HG03060 (cell line): ENCODE measurements around the gene NBL1.

Experiments
- ATAC-seq: cut with Tn5 transposase; IDR thresholded peaks from one replicate; pipeline ENCODE4 v1.9.1; 2021; ENCODE audit warnings: low read depth, moderate number of reproducible peaks; ENCODE audit not compliant: unreplicated experiment

Gene NBL1

DNA sequence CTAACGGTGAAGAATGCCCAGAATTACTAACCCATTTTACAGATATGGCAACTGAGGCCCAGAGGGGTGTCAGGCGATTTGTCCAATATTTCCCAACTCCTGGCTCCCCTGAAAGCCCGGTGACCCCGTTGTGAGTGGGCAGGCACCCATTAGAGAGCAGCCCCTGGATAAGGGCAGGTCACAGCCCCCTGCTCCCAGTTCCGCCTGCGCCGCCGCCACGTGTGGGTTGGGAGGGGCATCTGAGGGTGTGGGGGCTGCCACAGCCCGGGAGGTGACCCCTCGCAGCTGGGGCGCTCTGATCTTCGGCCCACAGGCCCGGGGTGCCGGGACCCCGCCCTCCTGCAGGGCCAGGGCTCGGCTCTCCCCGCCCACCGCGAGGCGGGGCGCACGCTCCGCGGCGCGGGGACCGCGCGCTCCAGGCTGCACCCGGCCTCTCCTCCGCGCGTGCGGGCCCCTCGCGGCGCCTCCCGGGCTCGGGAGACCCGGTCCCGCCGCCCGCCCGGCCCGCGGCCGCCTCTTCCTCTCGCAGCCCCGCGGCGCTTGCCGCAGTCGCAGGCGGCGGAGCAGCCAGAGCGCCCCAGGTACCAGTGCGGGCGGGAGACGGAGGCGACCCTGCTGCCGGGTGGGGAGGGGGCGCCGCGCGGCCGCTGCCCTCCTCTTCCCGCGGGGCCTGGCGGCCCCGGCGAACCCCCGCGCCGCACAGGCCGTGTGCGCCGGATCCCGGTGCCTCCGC, 20.5 kb downstream of the NBL1 start, which contains the start of gene HTR6:
Gene HTR6 (plus strand): TSS at position 423 of the 733 bp plus-strand sequence. CDS start 879 bp downstream, outside the sequence.
- no peak for ATAC-seq

DNA sequence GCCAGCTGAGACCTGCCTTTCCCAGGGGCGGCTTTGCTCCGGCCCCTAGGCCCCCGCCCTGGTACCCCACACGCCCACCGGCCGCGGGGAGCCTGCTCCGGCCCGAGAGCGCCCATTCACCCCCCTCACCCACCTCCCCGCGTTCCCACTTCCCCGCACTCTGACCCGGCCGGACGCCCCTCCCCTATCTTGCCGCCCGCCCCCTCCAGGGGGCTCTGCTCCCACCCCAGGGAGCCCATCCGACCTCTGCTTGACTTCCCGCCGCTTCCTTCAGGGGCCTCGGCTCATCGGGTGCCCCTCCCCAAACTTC, 21.0 kb downstream of the NBL1 start:
- ATAC-seq, result no peak

- ATAC-seq, result no peak
Measured at GRCh38 chr1:19665496-19666465, 21.7 kb downstream of the NBL1 start.

- no peak for ATAC-seq
Measured at GRCh38 chr1:19668888-19669287, 24.8 kb downstream of the NBL1 start.

DNA sequence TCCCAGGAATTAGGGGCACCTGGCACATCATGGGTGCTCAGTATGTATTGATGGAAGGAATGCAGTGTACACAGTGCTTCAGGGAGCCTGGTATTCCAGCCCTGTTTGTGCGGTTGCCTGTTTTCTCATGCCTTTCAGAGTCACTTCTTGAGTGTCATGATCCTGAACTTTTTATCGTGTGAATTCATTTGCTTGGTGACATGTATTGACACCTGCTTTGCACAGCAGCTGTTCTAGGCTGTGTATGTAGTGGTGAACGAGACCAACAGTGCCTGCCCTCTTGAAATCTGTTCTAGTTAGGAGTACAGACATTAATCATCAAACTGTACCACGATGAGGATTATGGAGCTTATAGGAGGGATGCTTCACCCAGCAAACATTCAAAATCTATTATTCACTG, 26.7 kb downstream of the NBL1 start:
- no peak for ATAC-seq

DNA sequence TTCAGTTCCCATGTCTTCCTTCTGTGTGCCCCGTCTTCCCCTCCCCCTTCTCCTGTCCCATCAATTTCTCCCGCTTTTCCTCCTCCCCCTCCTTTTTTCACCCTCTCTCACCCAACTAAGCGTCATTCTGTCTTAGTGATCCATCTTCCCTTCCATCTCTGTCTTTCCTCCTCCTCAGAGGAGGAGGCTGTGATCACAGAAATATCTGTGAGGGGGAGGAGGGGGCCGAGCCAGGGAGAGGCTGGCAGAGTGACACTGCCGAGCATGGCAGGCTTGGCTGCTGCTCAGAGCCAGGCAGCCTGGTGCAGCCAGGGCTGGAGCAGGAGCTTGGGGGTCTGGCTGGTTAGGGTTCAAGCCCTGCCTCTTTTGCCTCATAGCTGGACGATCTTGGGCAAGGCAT, 28.1 kb downstream of the NBL1 start:
- ATAC-seq, result no peak

DNA sequence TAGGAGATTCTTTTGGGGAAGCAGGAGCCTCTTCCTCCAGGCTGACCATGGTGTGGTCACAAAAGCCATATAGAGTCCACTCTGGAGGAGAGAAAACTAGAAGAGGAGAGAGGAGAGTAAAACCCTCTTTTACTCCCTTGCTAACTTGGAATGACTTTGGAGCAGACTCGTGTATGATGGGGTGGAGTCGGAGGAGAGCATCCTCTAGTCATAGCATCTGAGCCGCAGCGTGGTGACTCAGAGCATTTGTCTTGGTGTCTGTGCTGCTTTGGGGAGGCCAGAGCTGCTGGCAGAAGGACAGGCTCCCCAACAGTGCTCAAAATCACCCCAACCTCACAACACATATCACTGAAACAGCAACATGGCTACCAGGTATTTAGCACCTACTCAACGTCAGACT, 31.7 kb downstream of the NBL1 start:
- no peak for ATAC-seq

GRCh38 chr1:19676438-19676922, 32.4 kb downstream of the NBL1 start:
- ATAC-seq, result no peak

GRCh38 chr1:19678493-19678892, 34.4 kb downstream of the NBL1 start:
- ATAC-seq, result no peak

DNA sequence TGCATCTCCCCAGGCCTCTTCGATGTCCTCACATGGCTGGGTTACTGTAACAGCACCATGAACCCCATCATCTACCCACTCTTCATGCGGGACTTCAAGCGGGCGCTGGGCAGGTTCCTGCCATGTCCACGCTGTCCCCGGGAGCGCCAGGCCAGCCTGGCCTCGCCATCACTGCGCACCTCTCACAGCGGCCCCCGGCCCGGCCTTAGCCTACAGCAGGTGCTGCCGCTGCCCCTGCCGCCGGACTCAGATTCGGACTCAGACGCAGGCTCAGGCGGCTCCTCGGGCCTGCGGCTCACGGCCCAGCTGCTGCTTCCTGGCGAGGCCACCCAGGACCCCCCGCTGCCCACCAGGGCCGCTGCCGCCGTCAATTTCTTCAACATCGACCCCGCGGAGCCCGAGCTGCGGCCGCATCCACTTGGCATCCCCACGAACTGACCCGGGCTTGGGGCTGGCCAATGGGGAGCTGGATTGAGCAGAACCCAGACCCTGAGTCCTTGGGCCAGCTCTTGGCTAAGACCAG, 34.9 kb downstream of the NBL1 start:
- no peak for ATAC-seq

DNA sequence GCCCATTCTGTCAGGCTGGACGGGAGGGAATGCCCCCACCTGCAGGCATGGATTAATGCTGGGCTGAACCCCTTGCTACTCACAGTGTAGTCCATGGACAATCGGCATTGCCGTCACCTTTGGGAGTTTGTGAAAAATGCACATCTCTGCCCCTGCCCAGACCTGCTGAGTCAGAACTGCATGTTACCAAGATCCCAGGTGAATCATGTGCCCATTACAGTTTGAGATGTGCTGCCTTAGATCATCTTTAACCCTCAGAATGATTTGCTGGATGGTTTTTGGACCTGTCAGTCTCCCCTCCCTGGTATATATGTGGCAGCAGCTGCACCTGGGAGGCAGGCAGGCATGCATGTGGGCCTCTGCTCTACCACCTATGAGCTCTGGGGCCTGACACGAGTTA, 35.6 kb downstream of the NBL1 start:
- no peak for ATAC-seq

- ATAC-seq, result no peak
Measured at GRCh38 chr1:19680644-19681043, 36.5 kb downstream of the NBL1 start.

DNA sequence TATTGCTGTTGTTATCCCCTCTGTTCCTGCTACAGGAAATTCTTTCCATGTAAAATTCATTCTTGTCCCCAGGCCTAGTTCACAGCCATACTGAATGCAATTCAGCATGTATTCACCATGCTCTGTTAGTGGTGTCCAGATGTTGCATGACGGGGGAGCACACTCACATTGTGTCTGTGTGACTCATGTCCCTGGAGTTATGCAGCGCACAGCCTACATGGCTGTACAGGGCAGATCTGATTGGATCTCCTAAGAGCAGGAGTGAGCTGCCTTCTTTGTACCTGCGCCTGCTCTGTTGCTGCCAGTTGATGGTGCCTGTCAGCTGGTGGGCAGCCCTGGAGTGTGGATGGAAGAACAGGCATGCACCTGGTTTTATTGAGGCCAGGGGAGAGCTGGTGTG, 38.1 kb downstream of the NBL1 start:
- no peak for ATAC-seq

GRCh38 chr1:19682901-19683300, 38.8 kb downstream of the NBL1 start:
- ATAC-seq, result no peak

- no peak for ATAC-seq
Measured at GRCh38 chr1:19683351-19683750, 39.2 kb downstream of the NBL1 start.

DNA sequence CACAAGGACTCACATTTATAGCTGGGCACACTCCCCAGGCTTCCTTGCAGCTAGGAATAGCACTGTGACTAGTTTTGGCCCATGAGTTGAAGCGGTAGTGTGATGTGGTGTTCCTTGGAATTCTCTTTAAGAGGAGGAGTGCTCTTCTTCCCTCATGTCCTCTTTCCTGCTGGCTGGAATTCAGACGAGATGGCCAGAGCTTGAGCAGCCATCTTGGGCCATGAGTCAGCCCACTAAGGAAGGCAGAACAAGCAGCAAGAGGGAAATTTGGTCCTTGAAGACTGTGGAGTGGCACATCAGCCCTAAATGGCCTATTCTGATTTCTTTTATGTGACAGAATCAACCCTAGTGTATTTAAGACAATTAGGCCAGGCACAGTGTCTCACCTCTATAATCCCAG, 40.6 kb downstream of the NBL1 start:
- ATAC-seq, result no peak

DNA sequence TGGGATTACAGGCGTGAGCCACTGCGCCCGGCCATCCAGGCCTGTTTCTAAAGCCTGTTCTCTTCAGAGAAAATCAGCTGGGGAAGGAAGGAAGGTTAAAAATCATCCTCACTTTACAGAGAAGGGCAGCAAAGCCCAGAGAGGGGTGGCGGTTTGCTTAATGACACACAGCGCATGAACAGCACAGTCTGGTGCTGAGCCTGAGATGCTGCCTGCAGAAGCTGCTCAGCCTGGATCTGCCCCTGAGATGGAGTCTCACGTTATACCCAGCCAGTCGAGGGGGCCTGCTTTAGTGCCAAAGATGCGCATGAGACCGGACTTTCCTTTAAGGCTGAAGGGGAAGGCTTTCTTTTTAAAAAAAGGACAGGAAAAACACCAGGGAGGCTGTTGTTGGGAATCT, 41.9 kb downstream of the NBL1 start:
- ATAC-seq, result no peak

GRCh38 chr1:19687414-19687813, 43.3 kb downstream of the NBL1 start:
- ATAC-seq, result no peak

- no peak for ATAC-seq
Measured at GRCh38 chr1:19688041-19688842, 44.1 kb downstream of the NBL1 start.

DNA sequence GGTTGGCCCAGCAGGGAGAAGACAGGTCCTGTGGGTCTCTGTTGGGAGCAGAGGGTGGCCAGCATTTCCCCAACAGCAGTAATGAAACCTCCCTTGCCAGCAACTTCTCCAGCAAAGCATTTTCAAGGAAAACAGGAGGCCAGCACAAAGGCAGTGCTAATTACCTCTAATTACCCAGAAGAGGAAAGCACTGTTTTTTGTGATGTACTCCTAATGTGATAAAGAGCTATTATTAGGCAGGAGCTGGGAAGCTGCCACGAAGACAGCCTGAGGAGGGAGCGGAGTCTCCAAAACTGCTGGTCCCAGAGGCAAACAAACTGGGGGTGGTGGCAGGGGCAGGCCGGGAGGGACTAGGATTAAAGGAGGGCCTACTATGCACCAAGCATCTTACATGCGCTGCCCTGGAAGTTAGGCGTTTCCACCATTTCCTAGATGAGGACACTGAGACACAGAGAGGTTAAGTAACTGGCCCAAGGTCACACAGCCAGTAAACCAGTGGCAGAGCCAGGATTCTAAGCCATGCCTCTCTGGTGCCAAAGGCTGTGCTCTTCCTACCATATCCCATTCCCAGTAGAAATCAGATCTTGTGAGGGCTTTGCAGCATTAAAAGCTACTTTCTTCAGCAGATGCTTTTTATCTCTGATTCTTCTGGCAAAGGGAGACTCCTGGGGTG, 45.1 kb downstream of the NBL1 start:
- no peak for ATAC-seq
